SK-N-DZ (cell line): ENCODE data around the gene PEMT.

Source experiments
- DNase-seq: peaks from one replicate; pipeline ENCODE4 v3.0.0-alpha.2; 2015; ENCODE audit warnings: low spot score

The PEMT gene

DNA sequence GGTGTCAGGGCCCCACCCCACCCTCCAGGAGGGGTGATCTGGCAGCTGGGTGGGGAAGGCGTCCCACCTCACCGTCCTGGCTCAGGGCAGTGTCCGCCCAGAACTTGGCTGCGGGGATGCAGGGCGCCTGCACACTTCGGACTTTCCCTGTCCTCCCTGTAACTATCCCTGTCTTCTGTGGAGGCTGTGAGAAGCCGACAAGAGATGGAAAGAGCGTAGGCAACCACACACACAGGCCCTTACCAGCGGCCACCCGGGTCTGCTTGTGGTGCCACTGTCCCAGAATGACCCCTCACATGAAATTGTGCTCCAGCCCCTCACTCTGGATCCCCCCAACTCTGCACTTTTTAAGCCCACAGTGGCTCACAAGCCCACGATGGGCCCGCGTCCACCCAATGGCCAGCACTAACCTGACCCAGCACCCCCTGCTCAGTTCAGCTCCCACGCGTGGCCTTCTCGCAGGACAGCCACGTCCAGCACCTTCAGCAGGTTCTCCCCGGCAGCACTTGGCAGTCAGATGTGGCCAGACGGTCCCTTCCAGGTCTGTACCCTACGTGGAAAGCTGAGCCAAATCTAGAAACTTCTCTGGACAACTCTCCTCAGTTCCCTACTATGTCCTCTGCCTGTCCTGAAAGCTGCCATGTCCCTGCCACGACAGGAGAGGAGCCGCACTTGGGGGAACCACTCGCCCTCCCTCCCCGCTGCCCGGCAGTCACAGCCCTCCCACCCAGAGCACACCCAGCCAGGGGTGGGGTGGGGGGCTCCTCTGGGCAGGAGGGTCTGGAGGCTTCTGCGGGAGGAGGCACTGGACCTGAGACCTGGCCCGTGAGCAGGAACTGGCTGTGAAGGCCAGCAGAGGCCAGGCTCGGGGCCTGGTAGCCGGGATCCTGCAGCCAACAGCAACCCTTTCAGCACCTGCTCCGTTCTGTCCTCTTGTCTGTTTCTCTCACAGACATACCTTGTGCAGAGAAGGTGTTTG, 38.0 kb downstream of the PEMT start:
- no peak for DNase-seq

DNA sequence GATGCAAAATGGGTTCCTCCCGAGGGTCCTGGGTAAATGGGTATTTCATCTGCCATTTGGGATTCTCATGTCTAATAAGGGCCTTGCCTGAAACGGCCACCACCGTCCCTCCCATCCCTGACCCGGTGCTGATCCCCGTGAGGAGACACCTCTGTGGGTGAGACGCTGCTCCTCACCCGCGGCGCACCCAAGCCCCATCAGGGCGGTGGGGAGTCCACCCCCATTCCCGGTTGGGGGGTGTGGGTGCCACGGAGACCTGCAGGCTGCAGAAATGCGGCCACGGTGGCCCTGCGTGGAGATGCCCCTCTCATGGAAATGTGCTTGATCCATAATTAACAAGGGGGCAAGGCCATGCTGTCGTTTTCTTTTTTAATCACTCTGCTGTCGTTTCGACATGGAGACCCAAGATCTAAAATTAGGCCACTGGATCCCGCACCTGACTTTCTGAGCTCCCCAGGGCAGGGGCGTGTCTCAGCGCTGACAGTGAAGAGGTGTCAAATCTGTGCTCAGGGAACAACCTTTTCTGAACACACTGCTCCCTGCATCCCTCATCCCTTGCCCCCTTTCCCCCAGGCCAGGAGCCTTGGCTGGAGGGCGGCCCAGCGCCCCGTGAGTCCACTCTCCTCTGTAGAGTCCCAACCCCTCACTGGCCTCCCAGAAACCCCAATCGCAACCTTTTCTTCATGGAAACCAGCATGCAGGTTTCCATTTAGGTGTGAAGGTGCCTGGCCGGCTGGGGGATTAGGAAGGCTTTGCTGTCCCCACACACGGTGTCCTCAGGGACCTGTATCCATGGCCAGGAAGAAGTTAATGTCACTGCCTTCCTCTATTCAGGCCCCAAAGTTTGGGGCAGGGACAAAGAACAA, 38.9 kb downstream of the PEMT start:
- no peak for DNase-seq

DNA sequence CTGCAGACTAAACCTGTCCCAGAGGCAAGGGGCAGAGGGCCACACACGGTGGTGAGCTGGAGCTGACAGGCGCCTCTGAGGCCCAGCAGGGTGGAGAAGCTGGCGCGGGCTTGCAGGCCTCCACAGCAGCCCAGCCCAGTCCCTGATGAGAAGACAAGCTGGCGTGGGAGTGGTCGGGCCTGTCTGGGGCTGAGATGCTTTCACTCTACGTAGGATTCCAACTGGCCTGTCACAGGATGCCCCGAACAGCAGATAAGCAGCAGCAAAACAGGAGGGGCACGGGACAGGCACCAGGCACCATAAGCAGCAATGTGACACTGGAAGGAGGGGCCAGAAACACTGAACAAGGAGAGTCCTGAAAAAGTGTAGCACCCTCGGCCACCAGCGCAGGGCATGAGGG, 40.1 kb downstream of the PEMT start:
- peak; percentile 87 for DNase-seq

DNA sequence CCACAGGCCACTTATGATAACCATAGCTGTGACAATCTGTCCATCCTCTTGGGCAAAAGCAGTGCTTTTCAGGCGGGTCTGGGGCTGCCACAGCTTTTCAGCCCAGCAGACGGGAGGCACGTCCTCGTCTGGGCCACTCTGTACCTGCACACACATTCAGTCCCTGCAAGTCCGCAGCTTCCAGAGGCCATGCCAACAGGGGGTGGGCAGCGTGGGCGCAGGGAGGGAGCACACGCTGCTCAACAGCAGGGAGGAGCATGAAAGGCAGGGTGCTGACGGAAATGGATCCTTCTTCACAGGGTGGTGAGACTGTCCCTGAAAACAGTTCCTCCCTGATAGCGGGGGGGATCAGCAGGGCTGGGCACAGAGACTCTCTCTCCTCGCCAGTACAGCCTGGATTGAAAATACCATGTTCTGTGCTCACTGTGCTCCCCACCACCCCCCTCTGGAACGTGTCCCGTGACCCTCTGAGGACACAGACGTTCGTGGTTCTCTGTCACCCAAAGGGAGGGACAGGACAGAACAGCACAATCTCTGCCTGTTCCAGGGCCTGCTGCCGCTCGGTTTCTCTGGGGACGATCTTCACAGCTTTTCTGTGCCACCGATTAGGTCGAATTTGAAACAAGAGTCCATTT, 41.7 kb downstream of the PEMT start:
- DNase-seq: no peak

DNA sequence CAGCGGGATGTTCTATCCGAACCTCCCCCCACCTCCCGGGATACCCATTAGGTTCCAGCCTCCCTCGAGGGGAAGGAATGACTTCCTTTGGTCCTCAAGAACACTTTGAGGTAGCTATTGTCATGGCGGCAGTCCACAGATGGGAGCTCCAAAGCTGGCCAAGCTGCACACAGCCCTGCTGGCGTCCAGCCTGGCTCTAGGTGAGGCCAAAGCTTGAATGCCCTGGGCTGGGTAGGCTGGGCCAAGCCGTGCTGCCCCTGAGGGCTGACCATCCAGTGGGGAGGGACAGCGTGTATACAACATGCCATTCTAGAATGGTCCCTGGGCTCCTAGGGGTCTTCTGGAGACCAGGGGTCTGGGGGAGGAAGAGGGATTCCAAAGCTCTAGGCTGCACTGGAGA, 43.5 kb downstream of the PEMT start:
- no peak for DNase-seq

DNA sequence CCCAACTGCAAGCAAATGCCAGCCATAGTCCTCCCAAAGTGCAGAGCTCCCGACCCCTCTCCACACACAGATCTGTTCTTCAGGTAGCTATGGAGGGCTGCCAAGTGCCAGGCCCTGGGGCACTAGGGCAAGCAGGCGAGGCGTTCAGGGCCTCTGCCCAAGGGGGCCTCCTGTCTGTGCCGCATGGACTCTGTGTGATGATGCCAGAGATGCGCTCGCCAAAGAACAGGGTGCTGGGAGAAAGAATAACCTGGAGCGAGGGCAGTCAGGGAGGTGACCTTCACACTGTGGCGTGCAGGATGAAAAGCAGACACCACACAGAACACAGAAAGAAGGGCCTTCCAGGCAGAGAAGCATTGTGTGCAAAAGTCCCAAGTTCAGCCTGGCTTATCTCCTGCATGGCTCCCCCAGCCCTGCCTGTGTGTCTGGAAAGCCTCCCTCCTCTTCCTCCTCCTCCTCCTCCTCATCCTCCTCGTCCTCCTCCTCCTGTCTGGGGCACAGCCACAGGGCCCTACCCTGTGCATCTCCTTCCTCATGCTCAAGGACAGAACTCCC, 44.2 kb downstream of the PEMT start:
- DNase-seq: peak; percentile 55

DNA sequence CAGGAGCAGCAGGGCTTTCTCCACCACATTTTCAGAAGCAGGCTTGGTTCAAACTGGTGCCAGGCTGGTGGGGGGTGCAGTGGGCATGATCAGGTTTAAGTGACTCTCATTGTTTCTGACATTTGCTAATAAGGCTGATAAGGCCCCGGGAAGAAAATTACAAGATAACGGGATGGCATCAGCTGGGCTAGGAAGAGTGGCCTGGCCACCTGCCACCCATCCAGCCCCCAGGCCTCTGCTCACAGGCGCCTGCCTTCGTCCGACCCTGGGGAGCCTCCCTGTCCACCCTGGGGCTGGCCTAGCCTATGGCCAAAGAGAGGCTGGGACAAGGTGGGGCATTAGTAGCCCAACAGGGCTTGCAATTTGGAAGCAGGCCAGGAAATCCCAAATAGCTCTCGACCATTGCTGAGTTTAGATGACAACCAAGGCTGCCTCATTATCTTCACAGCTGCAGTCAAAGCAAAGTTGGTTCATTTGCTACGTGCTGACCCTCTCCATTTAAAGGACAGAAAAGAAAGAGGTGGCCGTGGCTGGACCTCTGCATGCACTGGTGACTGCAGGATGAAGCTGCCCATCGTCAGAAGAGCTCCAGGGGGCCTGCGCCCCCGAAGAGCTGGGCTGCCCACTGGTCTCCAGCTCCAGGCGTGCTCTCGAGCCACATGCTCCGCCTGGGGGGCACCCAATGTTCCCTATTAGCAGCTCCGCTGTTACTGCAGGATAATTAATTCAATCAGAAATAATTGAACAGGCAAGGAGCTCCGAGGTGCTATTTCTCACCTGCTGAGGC, 44.9 kb downstream of the PEMT start:
- no peak for DNase-seq

DNA sequence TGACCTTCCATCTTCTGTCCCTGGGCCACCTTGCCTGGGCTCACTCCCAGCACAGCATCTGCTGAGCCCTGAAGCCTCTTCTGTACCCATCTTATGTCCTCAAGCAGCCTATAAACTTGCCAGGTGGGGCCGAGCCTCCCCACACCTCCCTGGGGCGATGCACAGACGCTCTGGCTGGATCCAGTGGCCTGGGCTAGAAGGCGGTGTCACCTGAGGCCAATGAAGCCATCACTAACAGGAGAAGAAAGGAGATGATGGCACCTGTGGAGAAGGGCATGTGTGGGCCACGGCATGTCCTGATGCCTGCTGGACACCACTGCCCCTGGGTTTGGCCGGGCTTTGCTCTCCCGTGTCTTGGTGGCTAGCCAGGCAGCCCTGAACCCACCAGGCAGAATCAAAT, 45.5 kb downstream of the PEMT start:
- DNase-seq: no peak

DNA sequence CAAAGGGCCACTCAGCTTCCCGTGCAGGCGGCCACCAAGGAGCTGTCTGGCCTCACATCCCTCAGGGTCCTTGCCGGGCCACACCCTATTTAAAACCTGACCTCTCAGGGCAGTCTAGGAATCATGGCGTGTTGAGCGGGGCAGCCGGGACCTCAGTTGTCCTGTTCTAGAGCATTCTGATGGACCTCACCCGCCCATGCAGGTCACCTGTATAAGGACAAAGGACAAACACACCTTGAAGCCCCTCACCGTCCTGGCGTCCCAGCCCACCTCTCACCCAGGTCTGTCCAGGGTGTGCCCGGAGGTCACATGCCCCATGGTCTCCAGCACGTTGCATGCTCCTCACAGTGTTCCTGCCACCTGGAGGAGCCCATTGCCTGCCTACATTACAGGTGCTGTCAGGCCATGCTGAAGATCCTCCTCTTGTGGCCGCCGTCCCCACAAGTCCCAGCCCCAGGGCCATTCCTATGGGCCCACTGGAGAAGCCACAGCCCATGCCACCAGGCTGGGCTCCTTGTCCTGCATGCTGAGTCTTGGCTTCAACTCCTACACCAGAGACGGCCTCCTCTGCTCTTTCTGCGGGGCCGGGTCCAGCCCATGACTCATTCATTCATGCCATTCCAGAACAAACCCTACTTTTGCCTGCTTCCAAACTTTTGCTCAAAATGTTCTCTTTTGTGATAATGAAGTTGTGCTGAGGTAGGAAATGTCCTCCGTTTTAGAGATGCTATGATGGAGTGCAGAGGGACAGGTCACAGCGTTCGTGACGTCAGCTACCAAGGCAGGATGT, 46.3 kb downstream of the PEMT start:
- no peak for DNase-seq

DNA sequence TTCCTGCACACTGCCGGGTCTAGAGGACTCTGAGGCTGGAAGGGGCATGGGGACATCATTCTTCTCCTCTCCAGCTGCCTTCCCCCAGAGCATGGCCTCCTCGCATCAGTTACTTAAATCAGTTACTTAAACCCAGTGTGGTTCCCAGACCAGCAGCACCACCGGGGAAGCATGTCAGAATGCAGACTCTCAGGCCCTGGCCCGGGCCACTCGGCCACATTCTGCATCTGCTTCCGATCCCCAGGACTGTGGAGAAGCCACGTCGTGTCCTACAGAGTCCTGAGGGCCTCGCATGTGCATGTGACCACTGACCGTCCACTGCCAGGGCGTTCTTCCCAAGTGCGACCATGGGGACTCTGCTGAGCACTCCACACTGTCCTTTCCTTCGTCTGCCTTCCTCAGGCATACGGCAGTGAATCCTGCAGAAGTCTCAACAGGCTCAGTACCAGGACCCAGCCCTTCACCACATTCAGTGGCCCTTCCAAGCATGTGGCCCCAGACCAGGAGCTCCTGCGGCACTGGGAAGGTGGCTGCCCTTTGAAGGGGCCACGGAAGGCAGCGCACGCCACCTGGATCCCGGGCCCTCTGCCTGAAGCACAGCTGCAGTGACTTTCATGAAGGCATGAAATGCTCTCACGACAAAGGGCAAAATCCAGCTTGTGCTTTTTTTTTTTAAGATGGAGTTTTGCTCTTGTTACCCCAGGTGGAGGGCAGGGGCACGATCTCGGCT, 48.4 kb downstream of the PEMT start:
- no peak for DNase-seq

DNA sequence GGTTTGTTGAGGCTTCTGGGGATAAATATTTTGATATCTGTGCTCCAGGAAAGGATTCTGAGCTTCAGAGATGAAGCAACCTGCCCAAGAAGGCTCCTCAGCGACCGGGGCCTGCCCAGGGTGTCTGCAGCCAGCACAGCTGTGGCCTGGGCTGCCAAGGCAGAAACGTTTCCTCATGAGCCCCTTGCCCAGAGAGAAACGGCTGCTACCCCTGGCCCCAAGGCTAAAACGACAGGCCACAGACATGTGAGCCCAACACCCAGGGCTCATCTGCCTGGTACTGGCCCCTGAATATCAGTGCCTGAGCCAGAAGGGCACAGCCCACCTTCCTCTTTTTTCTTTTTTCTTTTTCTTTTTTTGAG, 49.9 kb downstream of the PEMT start:
- DNase-seq: no peak

DNA sequence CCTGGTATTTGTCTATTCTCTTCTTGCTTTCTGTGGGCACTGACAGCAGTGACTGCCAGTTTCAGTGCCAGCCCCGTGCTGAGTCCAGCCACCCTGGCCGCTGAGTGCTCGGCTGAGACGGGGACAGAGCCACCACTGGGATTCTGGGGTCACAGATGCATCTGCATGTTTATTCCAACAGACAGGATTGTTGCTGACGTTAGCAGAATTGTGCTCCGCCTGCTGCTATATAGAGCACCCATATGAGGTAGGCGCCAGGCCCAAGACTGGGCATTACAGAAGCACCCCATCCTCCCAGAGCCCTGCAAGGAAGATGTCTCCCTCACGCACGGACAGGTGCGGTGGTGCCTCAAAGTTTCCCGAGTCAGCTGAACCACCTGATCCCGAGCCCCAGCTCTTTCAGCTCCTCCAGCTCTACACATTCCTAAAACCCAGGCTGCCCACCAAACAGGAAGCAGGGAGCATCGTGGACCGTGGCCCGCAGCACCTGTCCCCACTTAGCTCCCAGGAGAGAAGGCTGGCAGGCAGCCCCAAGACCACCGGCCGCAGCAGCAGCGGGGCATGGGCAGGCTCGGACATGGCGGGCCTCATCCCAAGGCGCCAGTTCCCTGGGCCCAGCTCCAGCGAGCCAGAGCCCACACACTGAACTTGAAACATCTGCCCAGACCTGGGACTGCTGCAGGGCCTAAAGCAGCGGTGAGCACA, 50.4 kb downstream of the PEMT start:
- no peak for DNase-seq

DNA sequence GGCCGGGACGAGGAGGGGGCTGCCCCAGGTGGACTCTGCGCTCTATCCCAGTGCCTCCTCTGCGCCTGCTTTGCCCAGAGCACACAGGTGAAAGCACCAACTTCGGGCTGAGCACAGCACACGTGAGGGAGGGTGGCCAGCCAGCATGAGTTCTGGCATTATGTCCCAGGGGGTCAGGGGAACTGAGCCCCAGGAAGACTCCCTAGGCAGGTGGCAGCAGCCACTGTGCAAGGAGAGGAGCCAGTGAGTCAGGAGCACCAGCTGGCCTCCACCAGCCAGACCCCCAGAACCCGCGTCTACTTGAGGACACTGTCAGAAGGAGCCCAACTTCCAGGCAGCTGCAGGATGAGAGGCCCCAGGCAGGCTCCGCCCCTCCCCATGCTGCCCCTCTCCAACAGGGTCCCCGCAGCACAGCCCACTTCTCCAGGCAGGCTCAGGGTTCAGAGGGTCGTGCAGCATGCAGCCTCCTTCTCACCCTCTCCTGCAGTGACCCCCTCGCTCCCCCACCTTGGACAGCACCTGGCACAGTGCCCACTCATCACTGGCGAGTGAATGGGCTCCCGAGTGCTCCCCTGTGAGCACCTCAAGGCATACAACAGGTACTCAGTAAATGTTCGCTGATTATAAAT, 51.1 kb downstream of the PEMT start:
- DNase-seq: peak; percentile 51

DNA sequence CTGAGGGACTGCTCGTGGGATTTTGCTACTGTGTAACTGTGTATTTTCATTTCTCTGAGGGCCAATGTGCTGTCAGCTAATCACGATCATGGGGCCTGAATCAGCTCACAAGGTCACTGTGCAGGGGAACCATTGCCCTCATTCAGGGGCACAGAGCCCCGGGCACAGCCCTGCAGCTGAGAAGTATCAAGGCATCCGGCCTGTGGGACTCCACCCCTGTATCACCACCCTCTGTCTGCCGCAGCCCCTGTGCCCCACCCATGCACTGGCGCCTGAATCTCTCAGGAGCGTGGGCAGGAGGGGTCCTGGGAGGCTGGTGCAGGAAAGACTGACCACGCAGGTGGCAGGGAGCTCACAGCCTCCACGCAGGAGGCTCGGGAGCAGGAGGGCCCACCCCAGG, 51.9 kb downstream of the PEMT start:
- no peak for DNase-seq

DNA sequence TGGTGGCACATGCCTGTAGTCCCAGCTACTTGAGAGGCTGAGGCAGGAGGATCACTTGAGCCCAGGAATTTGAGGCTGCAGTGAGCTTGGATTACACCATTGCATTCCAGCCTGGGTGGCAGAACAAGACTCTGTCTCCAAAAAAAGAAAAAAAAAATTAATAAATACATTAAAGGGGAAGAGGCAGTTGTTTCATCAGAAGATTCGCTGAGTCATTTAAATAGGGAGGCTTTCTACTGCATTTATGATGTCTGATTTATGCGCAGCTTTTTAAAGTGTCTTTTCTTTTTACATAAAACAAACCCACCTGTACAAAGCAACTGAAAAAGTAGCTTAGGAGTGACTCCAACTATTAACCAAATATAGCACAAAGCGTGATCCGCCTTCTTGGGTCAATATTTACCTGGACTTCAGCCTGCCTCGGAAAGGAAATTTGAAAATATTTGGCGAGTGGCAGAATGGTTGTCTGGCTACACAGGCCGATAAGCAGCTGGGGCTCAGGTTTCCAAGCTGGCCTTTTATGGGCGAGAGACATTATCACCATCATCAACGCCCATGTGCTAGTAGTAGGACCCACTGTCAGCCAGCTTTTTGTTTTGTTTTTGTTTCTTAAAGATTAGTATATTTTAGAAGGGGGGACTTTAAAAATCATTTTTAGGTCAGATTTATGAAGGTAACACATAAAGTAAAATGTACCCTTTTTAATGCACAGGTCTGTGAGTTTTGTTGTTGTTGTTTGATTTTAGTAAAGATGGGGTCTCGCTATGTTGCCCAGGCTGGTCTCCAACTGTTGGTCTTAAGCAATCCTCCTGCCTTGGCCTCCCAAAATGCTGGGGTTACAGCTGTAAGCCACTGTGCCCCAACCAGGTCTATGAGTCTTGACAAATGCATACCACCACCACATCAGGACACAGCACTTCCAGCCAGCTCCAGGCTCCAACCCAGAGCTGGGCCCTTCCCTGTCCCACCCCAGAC, 52.8 kb downstream of the PEMT start:
- DNase-seq: peak; percentile 56

DNA sequence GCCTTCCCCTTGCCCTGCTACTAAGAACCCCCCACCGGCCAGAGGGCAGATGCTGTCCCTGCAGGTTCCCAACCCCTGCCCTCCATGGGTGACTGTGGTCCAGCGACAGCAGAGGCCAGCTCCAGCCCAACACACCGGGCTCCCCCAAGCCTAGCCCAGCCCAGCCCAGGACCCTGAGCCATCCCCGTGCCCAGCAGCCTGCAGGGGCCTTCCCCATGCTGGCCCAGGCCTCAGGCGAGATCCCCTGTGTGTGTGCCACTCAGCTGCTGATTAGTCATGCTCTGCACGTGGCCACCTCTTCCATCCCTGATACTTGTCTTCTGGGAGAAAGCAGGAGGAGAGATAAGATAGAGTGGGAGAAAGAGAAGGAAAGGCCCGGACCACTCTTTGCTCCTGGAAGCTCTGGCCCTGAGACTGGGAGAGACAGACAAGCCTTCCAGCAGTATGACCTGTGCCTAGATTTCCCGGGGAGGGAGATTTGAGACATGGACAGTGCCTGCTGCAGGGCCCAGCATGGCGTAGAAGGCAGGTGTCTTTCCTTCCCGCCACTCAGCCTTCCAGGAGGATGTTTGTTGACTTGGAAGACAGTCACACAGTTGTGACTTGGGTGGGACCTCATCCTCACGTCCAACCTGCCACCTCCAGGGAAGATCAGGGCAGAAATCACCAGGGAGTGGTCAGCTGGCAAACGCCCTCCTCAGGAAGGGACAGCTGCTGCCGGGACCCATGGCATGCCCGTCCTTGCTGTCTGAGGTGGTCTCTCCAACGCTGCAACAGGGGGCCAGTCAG, 54.0 kb downstream of the PEMT start:
- no peak for DNase-seq
